ENCODE measurements around the gene CAMSAP2.
"Not testable (repeated sequence)": the region's sequence is repeated elsewhere in the genome, so short reads cannot be mapped to it uniquely, and the experiment has no call there.

DNA sequence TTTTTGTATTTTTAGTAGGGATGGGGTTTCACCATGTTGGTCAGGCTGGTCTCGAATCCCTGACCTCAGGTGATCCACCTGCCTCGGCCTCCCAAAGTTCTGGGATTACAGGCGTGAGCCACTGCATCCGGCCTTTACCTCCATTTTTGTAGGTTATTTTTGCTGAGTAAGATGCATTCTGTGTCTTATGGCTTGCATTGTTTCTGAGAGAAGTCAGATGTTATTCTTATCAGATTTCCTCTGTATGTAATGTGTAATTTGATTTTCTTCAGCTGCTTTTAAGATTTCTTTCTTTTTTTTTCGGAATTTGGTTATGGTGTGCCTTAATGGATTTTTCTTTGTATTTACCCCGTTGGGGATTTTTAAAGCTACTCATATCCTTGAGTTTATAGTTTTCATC, 52.3 kb downstream of the CAMSAP2 start:
- TF ChIP-seq POLR2A, CTCF (IDR thresholded peaks at IDR 0.05): not testable (repeated sequence)
